ENCODE measurements around the gene RER1.

- no peak for TF ChIP-seq CTCF (IDR thresholded peaks at IDR 0.05)
- no peak for TF ChIP-seq EP300 (IDR thresholded peaks at IDR 0.05)
- TF ChIP-seq POLR2A (IDR thresholded peaks at IDR 0.05) = no peak
Observed at GRCh38 chr1:2451741-2452140, 60.1 kb downstream of the RER1 start.
